Activated CD8-positive, alpha-beta T cell treated with anti-CD3 and anti-CD28 coated beads for 36 hours (primary cell): ENCODE results near the gene RADIL. TPM values are rescaled to one million over a fixed set of nuclear protein-coding genes. Genes with fewer than 3 reads are reported as not detected.

ENCODE experiments used
- ATAC-seq: fragments of 200-7000 bp; cut with Tn5 transposase; one replicate; pipeline ENCODE4 v1.10.0; 2021; ENCODE audit warnings: mild to moderate bottlenecking, moderate library complexity
- CTCF ChIA-PET: fragments of 350-600 bp; sonication (Branson Sonifier 250); formaldehyde crosslinking; loops from one replicate; lab custom pipeline; 2021; ENCODE audit warnings: antibody characterized with exemption; lab: Charles Lee
- POLR2A ChIA-PET: fragments of 350-600 bp; sonication (Branson Sonifier 250); formaldehyde crosslinking; loops from one replicate; lab custom pipeline; 2021; ENCODE audit warnings: antibody characterized with exemption; lab: Charles Lee
- DNase-seq: peaks from one replicate; pipeline ENCODE4 v3.0.0-alpha.2; 2020
- H3K27ac Mint-ChIP-seq: one replicate; pipeline ENCODE4 v1.8.0; 2021; ENCODE audit warnings: mild to moderate bottlenecking, mixed read lengths
- H3K27me3 Mint-ChIP-seq: one replicate; pipeline ENCODE4 v1.8.0; 2021; ENCODE audit warnings: mixed read lengths
- H3K36me3 Mint-ChIP-seq: one replicate; pipeline ENCODE4 v1.8.0; 2021; ENCODE audit warnings: low read depth, mixed read lengths
- H3K4me1 Mint-ChIP-seq: one replicate; pipeline ENCODE4 v1.8.0; 2021; ENCODE audit warnings: low read depth, mixed read lengths
- H3K4me3 Mint-ChIP-seq: one replicate; pipeline ENCODE4 v1.8.0; 2021; ENCODE audit warnings: mild to moderate bottlenecking, moderate library complexity, mixed read lengths
- H3K9me3 Mint-ChIP-seq: one replicate; pipeline ENCODE4 v1.8.0; 2021; ENCODE audit warnings: mixed read lengths
- CTCF ChIP-seq: fragments of 200-600 bp; IDR thresholded peaks from one replicate; pipeline ENCODE4 v1.8.0; 2022; ENCODE audit warnings: antibody characterized with exemption, mild to moderate bottlenecking
- intact Hi-C: fragments of 100-400 bp; cut with micrococcal nuclease; formaldehyde crosslinking; loops from one replicate; pipeline ENCODE4 v1.10.0; 2022
- total RNA-seq, 2 experiments: library from RNA; stranded (reverse); gene quantifications; one replicate each; pipeline ENCODE4 v1.2.3, GENCODE V29; 2021

Gene RADIL
- total RNA-seq, 2 experiments from 2014 or later, result 0.65 to 0.77 TPM

DNA sequence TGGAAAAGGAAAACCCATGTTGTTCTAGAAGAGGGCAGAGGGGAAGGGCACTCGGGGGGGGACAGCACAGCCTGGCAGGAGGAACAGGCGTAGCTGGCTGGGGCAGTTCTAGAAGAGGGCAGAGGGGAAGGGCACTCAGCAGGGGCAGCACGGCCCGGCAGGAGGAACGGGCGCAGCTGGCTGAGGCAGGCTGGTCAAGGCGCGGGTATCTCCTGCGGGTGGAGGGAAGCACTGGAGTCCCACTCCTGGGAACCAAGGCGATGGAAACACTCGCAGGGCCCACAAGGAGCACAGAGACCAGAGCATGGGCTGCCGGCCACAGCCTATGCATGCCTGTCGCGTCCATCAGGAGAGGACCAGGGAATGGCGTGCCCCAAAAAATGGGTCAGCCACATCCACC is 58.4 kb downstream of the RADIL start:
- Mint-ChIP-seq H3K27ac (no peak overlapping the region), H3K4me1 (no peaks in the 10 kb centered on the region), H3K27me3 (peaks cover 2% of the 10 kb centered on the region), H3K9me3 (no peaks in the 10 kb centered on the region), H3K4me3 (no peak overlapping the region), H3K36me3 (no peaks in the 10 kb centered on the region)
- ChIA-PET CTCF (interaction anchor here (1.7 kb wide), 1 partner anchor 59 kb away, joined by 5 read pairs; the partner anchor contains the start of gene RADIL), POLR2A (no interaction called here)
- no peak for DNase-seq
- no peak for ATAC-seq
- intact Hi-C loops, result no loop called here
- no peak for TF ChIP-seq CTCF

GRCh38 chr7:4824120-4824775 is 59.3 kb downstream of the RADIL start:
- POLR2A ChIA-PET, result no interaction called here
- no peak for TF ChIP-seq CTCF
- intact Hi-C loops, result no loop called here
- Mint-ChIP-seq H3K27me3 (peaks cover 2% of the 10 kb centered on the region), H3K27ac (no peak overlapping the region), H3K4me3 (no peak overlapping the region), H3K36me3 (no peaks in the 10 kb centered on the region), H3K9me3 (no peaks in the 10 kb centered on the region), H3K4me1 (no peaks in the 10 kb centered on the region)
- ATAC-seq (no peak), DNase-seq (no peak)
- CTCF ChIA-PET, result interaction anchor here (1.7 kb wide), 1 partner anchor 59 kb away, joined by 5 read pairs; the partner anchor contains the start of gene RADIL

DNA sequence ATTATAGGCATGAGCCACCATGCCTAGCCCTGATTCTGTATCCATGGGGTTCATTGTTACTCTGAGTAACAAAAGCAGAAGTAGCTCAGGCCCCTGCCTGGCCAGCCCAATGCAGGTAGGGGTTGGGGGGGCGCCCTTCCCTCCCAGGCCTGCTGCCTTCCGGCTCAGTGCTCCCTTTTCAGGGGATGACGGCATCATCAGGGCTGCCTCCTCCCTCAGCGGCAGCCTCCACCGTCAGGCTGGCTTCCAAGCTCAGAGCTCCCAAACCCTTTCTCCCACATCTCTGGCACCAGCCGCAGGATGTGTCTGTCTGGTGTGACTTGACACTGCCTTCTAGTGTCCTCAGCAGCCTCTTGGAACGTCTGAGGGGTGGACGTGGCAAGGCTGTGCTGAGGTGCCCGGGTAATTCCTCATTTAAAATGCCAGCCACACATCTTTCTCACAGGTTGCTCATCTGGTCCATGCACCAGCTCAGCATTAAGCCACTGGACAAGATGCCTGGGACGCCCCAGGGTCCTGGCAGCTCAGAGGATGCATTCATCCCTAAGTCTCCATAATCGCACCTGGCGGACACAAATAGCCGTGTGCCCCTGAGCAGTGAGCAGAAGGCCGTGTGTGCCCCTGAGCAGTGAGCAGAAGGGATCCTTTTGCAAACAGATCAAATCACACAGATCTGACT is 59.9 kb downstream of the RADIL start:
- no peak overlapping the region for H3K4me3 Mint-ChIP-seq
- CTCF ChIA-PET, result interaction anchor here (0.6 to 1.7 kb wide), 2 partner anchors 31 to 60 kb away, joined by 3 to 5 read pairs; partner anchors contain the start of gene RADIL
- no peaks in the 10 kb centered on the region for H3K4me1 Mint-ChIP-seq
- ATAC-seq, result no peak
- no peaks in the 10 kb centered on the region for H3K36me3 Mint-ChIP-seq
- no peak for TF ChIP-seq CTCF
- peaks cover 2% of the 10 kb centered on the region for H3K27me3 Mint-ChIP-seq
- DNase-seq, result no peak
- intact Hi-C loops, result no loop called here
- no peaks in the 10 kb centered on the region for H3K9me3 Mint-ChIP-seq
- POLR2A ChIA-PET, result no interaction called here
- no peak overlapping the region for H3K27ac Mint-ChIP-seq

DNA sequence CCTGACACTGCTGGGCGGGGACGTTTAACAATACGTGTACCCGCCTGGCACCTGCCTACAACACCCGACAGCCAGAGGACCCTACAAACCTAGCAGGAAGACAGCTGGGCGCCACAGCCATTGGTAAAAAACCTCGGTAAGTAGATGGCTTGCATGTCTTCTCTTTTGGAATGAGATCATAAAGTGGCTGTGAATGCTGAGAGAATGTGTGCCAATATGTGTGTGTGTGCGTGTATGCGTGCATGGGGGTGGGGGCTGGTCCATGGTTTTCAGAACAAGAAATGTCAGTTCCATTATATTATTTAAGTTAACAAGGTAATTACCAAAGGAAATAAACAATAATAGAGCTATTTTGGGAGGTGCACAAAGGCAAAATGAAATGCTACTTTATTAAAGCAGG is 60.8 kb downstream of the RADIL start:
- Mint-ChIP-seq H3K36me3 (no peaks in the 10 kb centered on the region), H3K27ac (no peak overlapping the region), H3K27me3 (peaks cover 2% of the 10 kb centered on the region), H3K9me3 (no peaks in the 10 kb centered on the region), H3K4me3 (no peak overlapping the region), H3K4me1 (no peaks in the 10 kb centered on the region)
- ChIA-PET POLR2A (no interaction called here), CTCF (no interaction called here)
- no peak for DNase-seq
- ATAC-seq, result no peak
- intact Hi-C loops, result no loop called here
- TF ChIP-seq CTCF, result no peak

DNA sequence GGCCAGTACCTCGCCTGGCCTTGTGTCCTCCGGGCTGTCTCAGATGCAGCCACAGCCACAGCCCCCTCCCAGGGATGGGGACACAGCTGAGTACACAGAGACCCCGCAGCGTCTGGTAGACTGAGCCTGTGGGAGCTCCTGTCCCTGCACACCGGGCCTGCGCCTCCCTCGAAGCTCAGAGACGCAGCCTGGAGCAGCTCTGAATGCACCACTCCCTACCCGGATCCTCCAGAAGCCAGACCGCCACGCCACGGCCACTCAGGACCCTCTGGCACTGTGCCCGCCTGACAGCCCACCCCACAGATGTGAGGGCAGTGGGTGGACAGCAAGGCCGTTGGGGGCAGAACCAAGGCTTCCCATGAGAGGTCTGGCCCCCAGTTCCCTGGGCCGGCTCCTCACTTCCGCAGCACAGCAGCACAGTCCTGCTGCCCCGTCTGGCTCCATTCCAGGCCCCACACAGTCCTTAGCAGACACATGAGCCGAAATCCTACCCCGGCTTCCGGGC is 62.5 kb downstream of the RADIL start:
- ATAC-seq (no peak), DNase-seq (no peak)
- ChIA-PET POLR2A (no interaction called here), CTCF (no interaction called here)
- Mint-ChIP-seq H3K4me3 (no peak overlapping the region), H3K4me1 (no peaks in the 10 kb centered on the region), H3K36me3 (no peaks in the 10 kb centered on the region), H3K27me3 (peaks cover 2% of the 10 kb centered on the region), H3K27ac (no peak overlapping the region), H3K9me3 (no peaks in the 10 kb centered on the region)
- intact Hi-C loops, result no loop called here
- TF ChIP-seq CTCF, result no peak
